22Rv1 (cell line): ENCODE measurements around the gene WDFY2.

Experiments
- ZFX ChIP-seq: fragments of 450-650 bp; IDR thresholded peaks from 2 replicates; pipeline ENCODE4 v1.6.1; 2017; ENCODE audit warnings: antibody characterized with exemption, borderline replicate concordance
- TF ChIP-seq, protein P1 (sequence below): fragments of 450-650 bp; IDR thresholded peaks from 2 replicates; pipeline ENCODE4 v1.5.1; 2017; ENCODE audit warnings: mild to moderate bottlenecking

GRCh38 chr13:51728972-51729371 lies 144.7 kb downstream of the WDFY2 start:
- TF ChIP-seq, protein P1, sequence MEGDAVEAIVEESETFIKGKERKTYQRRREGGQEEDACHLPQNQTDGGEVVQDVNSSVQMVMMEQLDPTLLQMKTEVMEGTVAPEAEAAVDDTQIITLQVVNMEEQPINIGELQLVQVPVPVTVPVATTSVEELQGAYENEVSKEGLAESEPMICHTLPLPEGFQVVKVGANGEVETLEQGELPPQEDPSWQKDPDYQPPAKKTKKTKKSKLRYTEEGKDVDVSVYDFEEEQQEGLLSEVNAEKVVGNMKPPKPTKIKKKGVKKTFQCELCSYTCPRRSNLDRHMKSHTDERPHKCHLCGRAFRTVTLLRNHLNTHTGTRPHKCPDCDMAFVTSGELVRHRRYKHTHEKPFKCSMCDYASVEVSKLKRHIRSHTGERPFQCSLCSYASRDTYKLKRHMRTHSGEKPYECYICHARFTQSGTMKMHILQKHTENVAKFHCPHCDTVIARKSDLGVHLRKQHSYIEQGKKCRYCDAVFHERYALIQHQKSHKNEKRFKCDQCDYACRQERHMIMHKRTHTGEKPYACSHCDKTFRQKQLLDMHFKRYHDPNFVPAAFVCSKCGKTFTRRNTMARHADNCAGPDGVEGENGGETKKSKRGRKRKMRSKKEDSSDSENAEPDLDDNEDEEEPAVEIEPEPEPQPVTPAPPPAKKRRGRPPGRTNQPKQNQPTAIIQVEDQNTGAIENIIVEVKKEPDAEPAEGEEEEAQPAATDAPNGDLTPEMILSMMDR, result no peak
- TF ChIP-seq ZFX, result no peak
